OCI-LY7 (cell line): ENCODE results near the gene ATP2C1.

ENCODE experiments used
- EZH2phosphoT487 ChIP-seq: fragments of 200-600 bp; sonication (generic); IDR thresholded peaks from 2 replicates; pipeline ENCODE4 v1.6.1; 2018; ENCODE audit warnings: low read depth, borderline replicate concordance, mild to moderate bottlenecking, mixed run types, antibody characterized with exemption, low read length, moderate library complexity, mixed read lengths
- TF ChIP-seq, protein P1 (sequence below): fragments of 200-600 bp; sonication (generic); conservative IDR thresholded peaks from 2 replicates; pipeline ENCODE4 v1.5.1; 2014; ENCODE audit warnings: mild to moderate bottlenecking, antibody characterized with exemption, low read length, moderate library complexity, mixed read lengths

DNA sequence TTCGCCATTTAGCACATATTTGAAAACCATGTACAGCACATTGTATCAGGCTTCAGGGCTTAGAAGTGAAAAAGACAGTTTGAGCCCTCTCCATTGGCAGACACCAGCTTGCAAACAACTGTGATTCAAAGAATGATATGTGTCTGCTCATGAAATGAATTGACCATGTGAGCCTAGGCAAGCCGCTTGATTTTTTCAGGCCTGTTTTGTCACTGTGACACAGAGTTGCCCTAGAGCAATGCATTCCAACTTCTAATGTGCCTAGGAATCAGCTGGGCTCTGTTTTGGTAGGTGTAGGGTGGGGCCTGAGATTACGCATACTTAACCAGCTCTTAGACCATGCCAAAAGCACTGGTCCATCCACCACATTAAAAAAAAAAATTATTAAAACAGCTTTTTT lies 53.0 kb downstream of the ATP2C1 start:
- TF ChIP-seq, protein P1, sequence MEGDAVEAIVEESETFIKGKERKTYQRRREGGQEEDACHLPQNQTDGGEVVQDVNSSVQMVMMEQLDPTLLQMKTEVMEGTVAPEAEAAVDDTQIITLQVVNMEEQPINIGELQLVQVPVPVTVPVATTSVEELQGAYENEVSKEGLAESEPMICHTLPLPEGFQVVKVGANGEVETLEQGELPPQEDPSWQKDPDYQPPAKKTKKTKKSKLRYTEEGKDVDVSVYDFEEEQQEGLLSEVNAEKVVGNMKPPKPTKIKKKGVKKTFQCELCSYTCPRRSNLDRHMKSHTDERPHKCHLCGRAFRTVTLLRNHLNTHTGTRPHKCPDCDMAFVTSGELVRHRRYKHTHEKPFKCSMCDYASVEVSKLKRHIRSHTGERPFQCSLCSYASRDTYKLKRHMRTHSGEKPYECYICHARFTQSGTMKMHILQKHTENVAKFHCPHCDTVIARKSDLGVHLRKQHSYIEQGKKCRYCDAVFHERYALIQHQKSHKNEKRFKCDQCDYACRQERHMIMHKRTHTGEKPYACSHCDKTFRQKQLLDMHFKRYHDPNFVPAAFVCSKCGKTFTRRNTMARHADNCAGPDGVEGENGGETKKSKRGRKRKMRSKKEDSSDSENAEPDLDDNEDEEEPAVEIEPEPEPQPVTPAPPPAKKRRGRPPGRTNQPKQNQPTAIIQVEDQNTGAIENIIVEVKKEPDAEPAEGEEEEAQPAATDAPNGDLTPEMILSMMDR: no peak
- no peak for TF ChIP-seq EZH2phosphoT487
